ENCODE measurements around the gene IGHMBP2.

IGHMBP2 gene

GRCh38 chr11:68927280-68928135 is 23.8 kb downstream of the IGHMBP2 start:
- no peak for DNase-seq (ENCODE audit: low read depth in 2 of 2)

GRCh38 chr11:68928136-68928880 is 24.6 kb downstream of the IGHMBP2 start:
- no peak for DNase-seq (ENCODE audit: low read depth in 2 of 2)

GRCh38 chr11:68929135-68929534 is 25.4 kb downstream of the IGHMBP2 start:
- DNase-seq (ENCODE audit: low read depth in 2 of 2), result no peak

- DNase-seq (ENCODE audit: low read depth in 2 of 2), result no peak
These were observed 26.2 kb downstream of the IGHMBP2 start for GRCh38 chr11:68929706-68930570.

GRCh38 chr11:68930991-68931855 is 27.5 kb downstream of the IGHMBP2 start:
- no peak for DNase-seq (ENCODE audit: low read depth in 2 of 2)

- no peak for DNase-seq (ENCODE audit: low read depth in 2 of 2)
These were observed 28.2 kb downstream of the IGHMBP2 start for GRCh38 chr11:68931911-68932310.

- DNase-seq (ENCODE audit: low read depth in 2 of 2), result no peak
These were observed 28.7 kb downstream of the IGHMBP2 start for GRCh38 chr11:68932358-68932757.

- no peak for DNase-seq (ENCODE audit: low read depth in 2 of 2)
These were observed 29.4 kb downstream of the IGHMBP2 start for GRCh38 chr11:68932933-68933577.

- DNase-seq (ENCODE audit: low read depth in 2 of 2), result no peak
These were observed 30.1 kb downstream of the IGHMBP2 start for GRCh38 chr11:68933605-68934320.

GRCh38 chr11:68934321-68934645 is 30.6 kb downstream of the IGHMBP2 start:
- no peak for DNase-seq (ENCODE audit: low read depth in 2 of 2)

GRCh38 chr11:68934666-68935065 is 31.0 kb downstream of the IGHMBP2 start:
- no peak for DNase-seq (ENCODE audit: low read depth in 2 of 2)

GRCh38 chr11:68935066-68935465 is 31.4 kb downstream of the IGHMBP2 start:
- no peak for DNase-seq (ENCODE audit: low read depth in 2 of 2)

- no peak for DNase-seq (ENCODE audit: low read depth in 2 of 2)
These were observed 32.0 kb downstream of the IGHMBP2 start for GRCh38 chr11:68935516-68936357.

GRCh38 chr11:68936358-68936636 is 32.6 kb downstream of the IGHMBP2 start:
- no peak for DNase-seq (ENCODE audit: low read depth in 2 of 2)

- DNase-seq (ENCODE audit: low read depth in 2 of 2), result no peak
These were observed 33.3 kb downstream of the IGHMBP2 start for GRCh38 chr11:68936676-68937620.

- no peak for DNase-seq (ENCODE audit: low read depth in 2 of 2)
These were observed 34.4 kb downstream of the IGHMBP2 start for GRCh38 chr11:68938088-68938487.

- no peak for DNase-seq (ENCODE audit: low read depth in 2 of 2)
These were observed 35.3 kb downstream of the IGHMBP2 start for GRCh38 chr11:68938816-68939582.

All from stimulated activated CD4-positive, alpha-beta T cell treated with anti-CD3 and anti-CD28 coated beads, Interleukin-1b, Interleukin-23, amount 100 ng/mL, for 1 hour (primary cell).